ENCODE measurements around the gene CLDND1.

The CLDND1 gene

DNA sequence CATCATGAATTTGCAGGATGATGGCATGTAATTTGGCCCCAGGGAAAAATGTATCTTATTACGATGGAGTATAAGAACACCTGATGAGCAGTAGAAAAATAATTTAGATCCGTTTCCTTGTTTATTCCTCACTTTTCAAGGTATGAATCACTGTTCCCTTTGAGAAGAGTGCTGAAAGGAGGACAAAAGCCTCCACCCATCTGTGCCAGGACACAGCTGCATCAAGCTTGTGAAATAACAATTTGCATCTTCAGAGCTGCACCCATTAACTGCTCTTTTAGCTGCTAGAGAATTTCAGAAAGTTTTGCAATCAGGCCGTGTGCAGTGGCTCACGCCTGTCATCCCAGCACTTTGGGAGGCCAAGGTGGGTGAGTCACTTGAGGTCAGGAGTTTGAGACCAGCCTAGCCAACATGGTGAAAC lies 9.6 kb downstream of the CLDND1 start:
- no peak for DNase-seq

DNA sequence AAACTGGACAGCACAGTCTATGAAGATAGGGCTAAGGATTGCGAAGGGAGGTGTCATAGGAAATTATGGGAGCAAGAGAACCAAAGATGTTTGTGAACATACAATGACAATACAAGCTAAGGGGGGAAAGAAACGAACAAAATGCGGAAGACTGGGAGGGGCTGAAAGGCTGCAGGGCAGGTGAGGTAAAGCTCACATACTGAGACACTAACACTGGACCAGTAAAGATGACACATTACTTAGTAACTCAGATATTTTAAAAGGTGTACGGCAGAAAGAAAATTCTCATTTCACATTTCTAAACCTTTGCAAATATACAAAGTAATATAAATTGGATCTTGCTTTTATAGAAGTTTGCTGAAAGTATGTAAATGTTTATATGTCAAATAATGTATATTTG lies 10.1 kb downstream of the CLDND1 start:
- no peak for DNase-seq

DNA sequence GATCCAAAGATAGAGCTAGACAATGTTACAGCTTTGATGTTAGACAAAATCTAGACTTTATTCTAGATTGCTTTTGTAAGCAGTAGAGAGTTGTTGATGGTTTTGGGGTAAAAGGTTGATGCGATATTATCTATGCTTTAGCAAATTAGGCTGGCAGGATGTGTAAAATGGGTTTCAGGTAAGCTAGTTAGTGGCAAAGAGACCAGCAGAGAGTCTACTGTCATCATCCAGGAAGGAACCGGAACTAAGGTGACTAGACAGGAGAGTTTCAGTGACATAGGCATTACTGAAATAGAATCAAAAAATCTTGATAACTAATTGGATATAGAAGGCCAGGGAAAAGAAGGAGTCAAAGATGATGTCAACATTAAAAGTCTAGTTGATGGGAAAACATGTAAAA lies 14.1 kb downstream of the CLDND1 start:
- DNase-seq, result no peak

DNA sequence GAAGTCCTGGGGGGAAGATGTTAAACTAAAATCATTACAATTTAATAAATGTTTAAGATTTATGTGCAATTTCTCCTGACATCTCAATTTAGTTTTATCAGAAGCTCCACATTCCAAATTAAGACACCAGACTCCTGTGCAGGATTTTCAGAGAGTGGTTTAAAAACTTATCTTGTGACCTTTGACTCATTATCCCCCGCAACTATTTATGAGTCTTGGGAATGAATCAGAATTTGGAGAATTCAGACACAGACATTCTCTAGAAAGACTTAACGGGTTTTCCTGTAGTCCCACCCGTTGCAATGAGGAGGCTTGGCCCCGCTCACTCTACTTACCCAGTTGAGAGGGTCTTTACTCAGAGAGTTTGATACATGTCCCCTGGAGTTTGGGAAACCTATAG lies 18.2 kb downstream of the CLDND1 start:
- DNase-seq, result no peak

DNA sequence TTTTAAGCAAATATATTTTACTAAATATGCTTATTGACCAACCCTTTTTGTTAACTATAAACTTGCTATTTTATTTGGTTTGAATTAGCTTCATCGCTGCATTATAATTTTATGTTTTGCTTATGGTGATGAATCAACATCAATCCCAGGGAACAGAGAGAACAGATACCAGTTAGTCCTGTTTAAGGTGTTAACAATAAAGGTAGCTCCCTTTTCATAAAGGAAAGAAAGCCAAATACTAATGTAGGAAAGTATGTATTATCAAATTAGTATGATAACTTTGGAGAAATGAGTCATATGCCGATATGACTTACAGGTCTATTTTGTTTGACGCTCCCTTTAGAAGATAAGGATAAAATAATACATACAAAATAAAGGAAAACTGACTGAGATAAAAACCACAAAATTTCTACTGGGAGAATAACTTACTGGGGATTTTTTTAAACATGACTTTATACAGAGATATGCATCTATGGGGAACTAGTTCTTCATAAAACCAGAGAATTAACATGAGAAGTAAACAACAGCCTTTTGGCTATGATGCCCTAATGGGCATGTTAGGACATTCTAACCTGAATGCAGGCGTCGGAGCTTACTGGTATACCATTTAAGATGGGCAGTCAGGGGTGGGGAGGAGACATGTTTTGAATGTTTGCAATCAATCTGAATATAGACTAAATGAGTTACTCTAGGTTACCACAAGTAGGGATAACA lies 20.7 kb downstream of the CLDND1 start:
- DNase-seq, result no peak

DNA sequence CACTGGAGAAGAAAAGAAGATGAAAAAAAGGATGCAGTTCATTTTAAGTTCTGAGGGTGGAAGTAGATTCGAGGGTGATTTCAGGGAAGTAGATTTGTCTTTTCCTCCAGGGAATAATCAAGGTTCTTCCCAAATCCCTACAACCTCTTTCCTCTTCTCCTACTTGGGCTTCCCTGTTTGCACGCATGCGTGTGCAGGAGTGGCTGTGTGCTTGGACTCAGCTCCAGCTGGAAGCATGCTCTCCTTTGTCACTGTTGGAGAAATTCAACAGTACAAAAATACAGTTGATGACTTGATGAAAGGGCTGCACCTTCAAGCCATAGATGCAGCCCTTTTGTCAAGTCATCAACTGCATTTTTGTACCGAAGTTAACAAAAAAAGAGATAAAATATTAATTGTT lies 21.4 kb downstream of the CLDND1 start:
- no peak for DNase-seq

DNA sequence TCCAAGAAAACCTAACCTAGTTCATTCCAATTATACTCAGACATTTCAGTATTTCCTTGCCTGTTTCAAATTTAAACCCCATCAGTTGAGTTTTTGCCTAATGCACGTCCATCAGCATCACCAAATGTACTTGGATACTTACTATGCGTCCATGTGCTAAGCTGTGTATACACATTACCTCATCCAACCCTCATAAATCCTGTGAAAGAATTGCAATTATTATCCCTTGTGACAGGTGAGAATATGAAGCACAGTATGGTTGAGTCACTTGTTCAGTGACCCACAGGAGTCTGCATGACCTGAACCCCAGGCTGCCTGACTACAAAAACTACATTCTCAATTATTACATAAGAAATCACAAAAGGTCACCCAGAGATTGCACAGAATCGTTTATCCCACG lies 22.7 kb downstream of the CLDND1 start:
- DNase-seq, result no peak

DNA sequence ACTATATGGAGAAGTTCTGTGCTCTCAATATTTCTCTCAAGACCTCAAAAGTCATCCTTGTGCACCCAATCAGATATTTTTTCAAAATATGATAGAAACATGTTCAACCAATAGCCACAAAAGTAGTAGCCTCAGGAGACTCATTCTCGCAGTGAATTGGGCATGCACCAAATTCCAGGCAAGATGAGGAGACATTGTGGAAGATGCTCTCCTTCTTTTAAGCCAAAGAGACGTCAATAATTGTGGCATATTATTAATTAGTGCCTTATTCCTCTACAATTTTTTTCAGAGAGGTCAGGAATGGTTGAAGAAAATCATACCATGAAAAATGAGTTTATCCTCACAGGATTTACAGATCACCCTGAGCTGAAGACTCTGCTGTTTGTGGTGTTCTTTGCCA lies 25.3 kb downstream of the CLDND1 start, which contains the start of gene OR5K2:
Gene OR5K2, plus strand, starts transcription at position 301 of the 400 bp plus-strand sequence. Its CDS starts 0 bp downstream, at position 301.
- no peak for DNase-seq

DNA sequence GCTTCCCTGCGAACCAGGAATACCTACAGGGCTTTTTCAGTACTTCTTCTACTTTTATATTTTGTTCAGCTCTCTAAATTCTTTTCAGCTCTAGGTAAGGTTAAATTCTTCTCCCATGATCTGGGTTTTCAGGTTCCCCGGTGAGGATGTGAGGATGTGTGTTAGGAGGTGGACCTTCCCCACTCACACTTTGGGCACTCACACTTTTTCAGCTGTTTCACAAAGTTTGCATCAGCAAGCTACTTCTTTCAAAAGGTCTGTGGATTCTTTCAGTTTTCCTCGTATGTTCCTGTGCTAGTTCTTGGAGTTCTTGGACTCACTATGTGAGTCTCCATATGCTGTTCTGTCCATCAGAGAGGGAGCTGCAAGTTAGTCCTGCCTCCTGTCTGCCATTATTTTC lies 39.1 kb downstream of the CLDND1 start:
- no peak for DNase-seq

DNA sequence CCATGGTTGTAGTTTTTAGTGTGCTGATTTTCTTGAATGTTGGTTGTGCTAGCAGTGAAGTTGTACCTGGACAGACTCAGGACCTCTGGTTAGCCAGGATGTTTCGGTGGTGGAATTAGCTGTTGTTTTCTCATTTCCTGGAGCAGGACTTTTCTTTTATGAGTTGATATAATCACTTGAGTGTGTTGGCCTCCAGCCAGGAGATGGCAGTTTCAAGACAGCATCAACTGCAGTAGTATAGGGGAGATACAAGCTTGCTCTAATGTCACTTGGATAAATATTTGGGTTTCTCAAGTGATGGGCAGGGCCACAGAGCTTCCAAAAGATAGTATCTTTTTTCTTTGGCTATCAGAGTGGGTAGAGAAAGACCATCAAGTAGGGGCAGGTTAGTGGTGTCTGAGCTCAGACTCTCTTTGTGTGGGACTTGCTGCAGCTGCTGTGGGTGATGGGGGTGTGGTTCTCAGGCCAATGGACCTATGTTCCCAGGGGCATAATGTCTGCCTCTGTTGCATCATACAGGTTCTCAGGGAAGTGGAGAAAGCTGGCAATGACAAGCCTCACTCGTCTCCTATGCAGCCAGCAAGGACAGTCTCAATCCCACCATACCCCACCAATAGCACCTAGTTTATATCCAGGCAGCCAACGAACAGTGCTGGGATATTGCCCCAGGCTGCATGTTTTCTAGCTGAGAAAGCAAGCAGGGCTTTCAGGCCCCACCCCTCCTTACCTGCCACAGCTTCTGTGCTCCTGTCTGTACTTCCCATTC lies 39.8 kb downstream of the CLDND1 start:
- DNase-seq, result no peak

Measured in femur (tissue), 1 donor.